ENCODE measurements around the gene GALNT7.

GALNT7 gene

GRCh38 chr4:173185847-173186510 is 17.4 kb downstream of the GALNT7 start:
- TF ChIP-seq MYC (IDR thresholded peaks at IDR 0.05; ENCODE audit: low read depth, low read length) (no peak), MAX (IDR thresholded peaks at IDR 0.05; ENCODE audit: low read depth, low read length) (no peak), POLR2A (IDR thresholded peaks at IDR 0.05; ENCODE audit: extremely low read depth, insufficient read length) (no peak), CTCF (IDR thresholded peaks at IDR 0.05; ENCODE audit: low read depth, low read length) (no peak)
- peak; percentile 21 for DNase-seq (ENCODE audit: low read depth)
- H3K4me3 ChIP-seq (ENCODE audit: low read depth, low read length): no peak overlapping the region

- TF ChIP-seq MYC (IDR thresholded peaks at IDR 0.05; ENCODE audit: low read depth, low read length): no peak
- TF ChIP-seq POLR2A (IDR thresholded peaks at IDR 0.05; ENCODE audit: extremely low read depth, insufficient read length): no peak
- TF ChIP-seq CTCF (IDR thresholded peaks at IDR 0.05; ENCODE audit: low read depth, low read length): no peak
- no peak for TF ChIP-seq MAX (IDR thresholded peaks at IDR 0.05; ENCODE audit: low read depth, low read length)
- no peak overlapping the region for H3K4me3 ChIP-seq (ENCODE audit: low read depth, low read length)
- DNase-seq (ENCODE audit: low read depth): no peak
Measured at GRCh38 chr4:173187732-173188131, 19.1 kb downstream of the GALNT7 start.

- DNase-seq (ENCODE audit: low read depth): no peak
- no peak overlapping the region for H3K4me3 ChIP-seq (ENCODE audit: low read depth, low read length)
- no peak for TF ChIP-seq MAX (IDR thresholded peaks at IDR 0.05; ENCODE audit: low read depth, low read length)
- no peak for TF ChIP-seq POLR2A (IDR thresholded peaks at IDR 0.05; ENCODE audit: extremely low read depth, insufficient read length)
- TF ChIP-seq MYC (IDR thresholded peaks at IDR 0.05; ENCODE audit: low read depth, low read length): no peak
- TF ChIP-seq CTCF (IDR thresholded peaks at IDR 0.05; ENCODE audit: low read depth, low read length): no peak
Measured at GRCh38 chr4:173188648-173189047, 20.0 kb downstream of the GALNT7 start.

GRCh38 chr4:173189117-173189693 is 20.6 kb downstream of the GALNT7 start:
- TF ChIP-seq CTCF (IDR thresholded peaks at IDR 0.05; ENCODE audit: low read depth, low read length) (no peak), MYC (IDR thresholded peaks at IDR 0.05; ENCODE audit: low read depth, low read length) (no peak), POLR2A (IDR thresholded peaks at IDR 0.05; ENCODE audit: extremely low read depth, insufficient read length) (no peak), MAX (IDR thresholded peaks at IDR 0.05; ENCODE audit: low read depth, low read length) (no peak)
- DNase-seq (ENCODE audit: low read depth): no peak
- no peak overlapping the region for H3K4me3 ChIP-seq (ENCODE audit: low read depth, low read length)

- DNase-seq (ENCODE audit: low read depth): no peak
- H3K4me3 ChIP-seq (ENCODE audit: low read depth, low read length): no peak overlapping the region
Measured at GRCh38 chr4:173191623-173192041, 23.0 kb downstream of the GALNT7 start.

More at GRCh38 chr4:173191623-173192041, 23.0 kb downstream of the GALNT7 start:
- TF ChIP-seq CTCF (IDR thresholded peaks at IDR 0.05; ENCODE audit: low read depth, low read length) (no peak), MYC (IDR thresholded peaks at IDR 0.05; ENCODE audit: low read depth, low read length) (no peak), POLR2A (IDR thresholded peaks at IDR 0.05; ENCODE audit: extremely low read depth, insufficient read length) (no peak), MAX (IDR thresholded peaks at IDR 0.05; ENCODE audit: low read depth, low read length) (no peak)
